Measurements from ENCODE around the gene TRAIP. TPM values are rescaled to one million over a fixed set of nuclear protein-coding genes. Genes with fewer than 3 reads are reported as not detected.

TRAIP gene
- total RNA-seq, 1 donor from 2014 or later = 6.4 TPM

DNA sequence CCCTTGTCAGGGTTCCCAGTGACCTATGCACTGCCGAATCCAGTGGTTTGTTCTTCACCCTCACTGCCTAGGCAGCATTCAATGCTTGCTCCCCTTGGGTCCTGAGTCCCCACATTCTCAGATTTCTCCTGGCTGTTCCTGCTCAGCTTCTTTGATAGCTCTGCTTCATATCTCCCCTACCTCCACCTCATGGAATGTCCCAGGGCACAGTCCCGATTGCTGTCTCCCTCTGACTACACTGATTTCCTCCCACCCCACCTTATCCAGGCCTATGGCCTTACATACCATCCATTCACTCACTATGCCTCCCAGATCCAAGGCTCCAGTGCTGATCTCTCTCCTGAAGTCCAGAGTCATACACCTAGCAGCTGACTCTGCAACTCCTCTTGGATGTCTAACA, 55.2 kb downstream of the TRAIP start:
- TF ChIP-seq, protein P1, sequence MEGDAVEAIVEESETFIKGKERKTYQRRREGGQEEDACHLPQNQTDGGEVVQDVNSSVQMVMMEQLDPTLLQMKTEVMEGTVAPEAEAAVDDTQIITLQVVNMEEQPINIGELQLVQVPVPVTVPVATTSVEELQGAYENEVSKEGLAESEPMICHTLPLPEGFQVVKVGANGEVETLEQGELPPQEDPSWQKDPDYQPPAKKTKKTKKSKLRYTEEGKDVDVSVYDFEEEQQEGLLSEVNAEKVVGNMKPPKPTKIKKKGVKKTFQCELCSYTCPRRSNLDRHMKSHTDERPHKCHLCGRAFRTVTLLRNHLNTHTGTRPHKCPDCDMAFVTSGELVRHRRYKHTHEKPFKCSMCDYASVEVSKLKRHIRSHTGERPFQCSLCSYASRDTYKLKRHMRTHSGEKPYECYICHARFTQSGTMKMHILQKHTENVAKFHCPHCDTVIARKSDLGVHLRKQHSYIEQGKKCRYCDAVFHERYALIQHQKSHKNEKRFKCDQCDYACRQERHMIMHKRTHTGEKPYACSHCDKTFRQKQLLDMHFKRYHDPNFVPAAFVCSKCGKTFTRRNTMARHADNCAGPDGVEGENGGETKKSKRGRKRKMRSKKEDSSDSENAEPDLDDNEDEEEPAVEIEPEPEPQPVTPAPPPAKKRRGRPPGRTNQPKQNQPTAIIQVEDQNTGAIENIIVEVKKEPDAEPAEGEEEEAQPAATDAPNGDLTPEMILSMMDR (IDR thresholded peaks at IDR 0.05) = no peak
- ChIA-PET POLR2A (interaction anchor here (7.0 to 7.3 kb wide), 2 partner anchors 15 to 39 kb away, joined by 106 to 138 read pairs; partner anchors contain the start of gene UBA7), CTCF (interaction anchor here (1.0 to 10.9 kb wide), 4 partner anchors 10 to 38 kb away, joined by 3 to 238 read pairs (median 16); partner anchors contain the start of gene UBA7)
- ATAC-seq (ENCODE audit: low read depth) (no peak), DNase-seq (no peak)
- H3K4me3 Mint-ChIP-seq = no peak overlapping the region
- H3K4me1 Mint-ChIP-seq = peaks cover 31% of the 10 kb centered on the region
- peaks cover 4% of the 10 kb centered on the region for H3K36me3 Mint-ChIP-seq (ENCODE audit: low read depth)
- H3K27ac Mint-ChIP-seq = no peak overlapping the region
- intact Hi-C loops (cut with micrococcal nuclease) = loop anchor here (10.0 kb wide), 2 partner anchors 434 to 494 kb away; partner anchors contain the start of genes GNAI2, HYAL3, IFRD2 and NAA80
- H3K9me3 Mint-ChIP-seq = no peaks in the 10 kb centered on the region
- no peaks in the 10 kb centered on the region for H3K27me3 Mint-ChIP-seq

- ATAC-seq (ENCODE audit: low read depth) = no peak
- Mint-ChIP-seq H3K4me3 (no peak within 1 kb of the TSS), H3K27me3 (no peaks in the 10 kb centered on the region), H3K36me3 (ENCODE audit: low read depth) (peaks cover 4% of the 10 kb centered on the region), H3K27ac (no peak within 1 kb of the TSS), H3K9me3 (no peaks in the 10 kb centered on the region), H3K4me1 (peaks cover 18% of the 10 kb centered on the region)
- CTCF ChIA-PET = interaction anchor here (10.9 kb wide), 1 partner anchor 40 kb away, joined by 238 read pairs; no protein-coding TSS in a partner anchor
- TF ChIP-seq, protein P1 (IDR thresholded peaks at IDR 0.05) = no peak
- intact Hi-C loops (cut with micrococcal nuclease) = loop anchor here (10.0 kb wide), 2 partner anchors 435 to 495 kb away; partner anchors contain the start of genes GNAI2, HYAL3, IFRD2 and NAA80
- DNase-seq = no peak
- POLR2A ChIA-PET = no interaction called here
Measured at GRCh38 chr3:49799761-49800160, 56.6 kb downstream of the TRAIP start, which contains the start of gene CDHR4. TSS of gene CDHR4 (minus strand) at chr3:49799873. CDS start at chr3:49799812, 61 bp downstream.

DNA sequence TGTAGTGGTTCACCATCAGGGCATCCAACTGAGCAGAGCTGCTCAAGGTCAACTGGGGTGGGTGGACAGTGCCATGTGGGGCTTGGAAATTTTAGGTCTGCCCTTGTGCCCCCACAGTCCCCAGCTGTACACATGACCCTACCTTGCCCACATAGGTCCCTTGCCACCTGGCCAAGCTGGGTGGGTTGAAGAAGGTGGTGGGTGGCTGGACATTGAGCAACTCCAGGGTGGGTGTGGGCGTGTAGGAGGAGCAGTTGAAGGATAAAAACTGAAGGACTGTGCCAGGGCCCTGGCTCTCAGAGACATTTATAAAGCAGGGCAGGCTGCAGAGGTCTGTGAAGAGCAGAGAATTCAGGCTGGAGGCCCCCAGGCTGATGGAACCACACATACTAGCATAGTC, 57.3 kb downstream of the TRAIP start:
- DNase-seq = no peak
- H3K4me3 Mint-ChIP-seq = no peak overlapping the region
- intact Hi-C loops (cut with micrococcal nuclease) = no loop called here
- TF ChIP-seq, protein P1 (IDR thresholded peaks at IDR 0.05) = no peak
- no peaks in the 10 kb centered on the region for H3K9me3 Mint-ChIP-seq
- peaks cover 4% of the 10 kb centered on the region for H3K36me3 Mint-ChIP-seq (ENCODE audit: low read depth)
- no peak for ATAC-seq (ENCODE audit: low read depth)
- POLR2A ChIA-PET = interaction anchor here (1.1 kb wide), 1 partner anchor 15 kb away, joined by 5 read pairs; the partner anchor contains the start of gene UBA7
- no peaks in the 10 kb centered on the region for H3K27me3 Mint-ChIP-seq
- CTCF ChIA-PET = interaction anchor here (10.9 kb wide), 1 partner anchor 40 kb away, joined by 238 read pairs; no protein-coding TSS in a partner anchor
- H3K4me1 Mint-ChIP-seq = peaks cover 11% of the 10 kb centered on the region
- H3K27ac Mint-ChIP-seq = no peak overlapping the region

GRCh38 chr3:49794926-49795905, 61.1 kb downstream of the TRAIP start:
- POLR2A ChIA-PET = no interaction called here
- CTCF ChIA-PET = no interaction called here
- intact Hi-C loops (cut with micrococcal nuclease) = no loop called here
- H3K4me3 Mint-ChIP-seq = no peak overlapping the region
- H3K4me1 Mint-ChIP-seq = peaks cover 2% of the 10 kb centered on the region
- ATAC-seq (ENCODE audit: low read depth) = no peak
- H3K27ac Mint-ChIP-seq = no peak overlapping the region
- DNase-seq = no peak
- TF ChIP-seq, protein P1 (IDR thresholded peaks at IDR 0.05) = no peak
- H3K27me3 Mint-ChIP-seq = no peaks in the 10 kb centered on the region
- H3K9me3 Mint-ChIP-seq = no peaks in the 10 kb centered on the region
- no peaks in the 10 kb centered on the region for H3K36me3 Mint-ChIP-seq (ENCODE audit: low read depth)

DNA sequence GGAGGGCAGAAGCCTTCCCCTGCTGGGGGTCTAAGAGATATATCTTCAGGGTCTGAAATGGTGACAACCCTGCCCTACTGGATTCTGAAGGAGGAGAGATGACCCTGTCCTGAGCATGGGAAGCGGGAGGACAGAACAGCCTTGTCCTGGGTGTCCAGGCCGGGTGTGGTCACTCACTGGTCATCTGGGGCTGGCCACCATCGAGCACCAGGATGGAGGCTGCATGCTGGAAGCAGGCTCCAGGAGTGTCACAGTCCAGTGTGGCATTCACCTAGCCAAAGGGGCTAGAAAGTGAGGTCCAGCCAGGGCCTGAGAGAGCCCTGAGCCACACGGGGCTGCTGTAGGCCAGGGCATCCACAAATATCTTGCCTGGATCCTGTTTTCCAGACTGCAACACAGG, 61.9 kb downstream of the TRAIP start:
- Mint-ChIP-seq H3K27me3 (no peaks in the 10 kb centered on the region), H3K36me3 (ENCODE audit: low read depth) (no peaks in the 10 kb centered on the region), H3K4me3 (no peak overlapping the region), H3K4me1 (peaks cover 4% of the 10 kb centered on the region), H3K27ac (no peak overlapping the region), H3K9me3 (no peaks in the 10 kb centered on the region)
- POLR2A ChIA-PET = no interaction called here
- no peak for DNase-seq
- TF ChIP-seq, protein P1 (IDR thresholded peaks at IDR 0.05) = no peak
- intact Hi-C loops (cut with micrococcal nuclease) = no loop called here
- ATAC-seq (ENCODE audit: low read depth) = no peak
- CTCF ChIA-PET = no interaction called here

Measured in activated B cell treated with CpG ODN at 0.5 μM for 24 hours (primary cell).